Measurements from ENCODE around the gene FARS2.
A peak's percentile ranks its signal among the peaks of the same experiment; 100 is the strongest.
"Not testable (repeated sequence)": the region's sequence is repeated elsewhere in the genome, so short reads cannot be mapped to it uniquely, and the experiment has no call there.

FARS2 gene

DNA sequence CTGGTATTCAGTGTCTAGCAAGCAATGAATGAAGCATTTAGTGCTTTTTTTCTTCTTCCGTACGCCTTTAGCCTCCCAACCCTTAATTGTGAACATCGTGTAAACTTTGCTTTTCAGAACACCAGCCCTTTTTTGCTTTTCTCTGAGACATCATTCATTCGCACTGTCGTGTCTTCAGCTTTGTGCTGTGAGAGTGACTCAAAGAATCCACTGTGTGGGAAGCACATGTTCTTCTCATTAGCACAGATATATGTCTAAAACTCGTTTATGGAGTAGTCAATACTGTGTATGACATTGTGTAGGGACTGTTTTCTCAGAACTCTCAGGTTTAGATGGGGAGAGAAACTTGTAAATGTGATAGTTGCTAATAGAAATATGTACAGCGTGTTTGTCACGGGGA is 279.1 kb downstream of the FARS2 start:
- DNase-seq (ENCODE audit: low spot score): no peak

DNA sequence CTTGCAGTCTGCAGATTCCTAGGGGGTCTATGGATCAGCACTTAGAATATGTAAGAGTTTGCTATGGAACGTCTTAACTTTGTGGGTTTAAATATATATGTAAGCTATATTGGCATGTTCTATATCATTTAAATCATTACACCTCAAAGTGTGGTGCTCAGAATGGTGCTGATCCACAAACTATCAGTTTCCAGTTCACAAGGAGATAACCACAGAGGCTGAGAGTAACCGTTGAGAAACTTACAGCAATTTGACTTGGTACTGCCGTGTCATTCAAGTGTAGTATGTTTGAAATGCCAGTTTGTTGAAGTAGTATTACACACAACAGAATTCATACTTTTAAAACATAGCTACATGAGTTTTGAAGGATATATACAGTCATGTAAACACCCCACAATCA is 279.7 kb downstream of the FARS2 start:
- DNase-seq (ENCODE audit: low spot score): no peak

- DNase-seq (ENCODE audit: low spot score): peak; percentile 2
Measured at GRCh38 chr6:5541751-5542432, 280.6 kb downstream of the FARS2 start.

GRCh38 chr6:5547556-5547955 is 286.2 kb downstream of the FARS2 start:
- no peak for DNase-seq (ENCODE audit: low spot score)

DNA sequence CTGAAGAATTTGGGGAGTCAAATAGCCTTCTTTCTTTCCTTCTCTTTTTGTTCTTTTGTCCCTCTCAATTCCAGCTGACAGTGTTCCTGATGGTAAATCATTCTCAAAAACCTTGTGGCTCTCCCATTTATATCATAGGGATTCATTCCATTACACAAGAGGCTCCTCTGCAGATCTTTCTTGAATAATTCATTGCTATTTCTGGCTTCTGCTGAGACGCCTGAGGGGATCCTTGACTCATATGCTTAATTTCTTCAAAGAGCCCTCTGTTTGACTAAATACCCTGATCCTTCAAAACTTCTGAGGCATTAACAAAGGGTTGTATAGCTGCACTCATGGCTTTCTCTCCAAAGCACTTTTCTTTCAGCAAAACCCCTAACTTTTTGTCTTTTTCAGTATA is 289.3 kb downstream of the FARS2 start:
- DNase-seq (ENCODE audit: low spot score): no peak

- DNase-seq (ENCODE audit: low spot score): no peak
Measured at GRCh38 chr6:5552243-5552642, 290.9 kb downstream of the FARS2 start.

DNA sequence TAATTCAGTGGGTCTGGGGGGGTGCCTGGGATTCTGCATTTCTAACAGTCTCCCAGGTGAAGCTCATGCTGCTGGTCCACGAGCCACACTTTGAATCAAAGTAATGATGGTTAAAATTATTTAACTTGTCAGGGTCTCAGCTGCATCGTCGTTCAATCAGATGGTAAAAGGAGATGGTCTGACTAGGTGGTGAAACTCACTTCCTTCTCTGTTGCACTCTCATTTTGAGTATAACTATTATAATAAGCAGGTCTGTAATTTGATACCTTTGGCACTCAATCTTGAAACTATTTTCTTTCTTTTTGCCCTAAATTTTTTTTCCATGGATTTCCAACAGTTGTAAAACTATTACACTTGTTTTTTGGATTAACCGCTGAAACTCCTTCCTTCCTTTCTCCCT is 292.5 kb downstream of the FARS2 start:
- no peak for DNase-seq (ENCODE audit: low spot score)

GRCh38 chr6:5554226-5554625 is 292.9 kb downstream of the FARS2 start:
- no peak for DNase-seq (ENCODE audit: low spot score)

DNA sequence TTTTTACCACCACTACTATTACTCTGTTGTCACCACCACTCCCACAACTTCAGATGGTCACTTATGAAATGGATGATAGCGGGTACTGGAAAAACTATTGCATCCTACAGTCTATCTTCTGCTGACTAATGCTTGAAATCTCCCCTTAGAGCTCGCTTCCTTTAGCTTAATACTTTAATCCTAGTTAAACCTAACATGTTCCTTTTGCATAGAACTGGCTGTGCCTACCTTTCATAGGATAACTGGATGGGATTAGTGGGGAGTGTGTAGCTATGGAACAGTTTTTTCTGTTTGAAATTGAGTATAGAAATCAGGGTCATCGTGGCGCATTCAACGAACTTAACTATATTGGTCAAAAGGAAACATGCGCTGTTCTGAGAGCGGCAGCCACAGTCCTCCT is 294.7 kb downstream of the FARS2 start:
- no peak for DNase-seq (ENCODE audit: low spot score)

DNA sequence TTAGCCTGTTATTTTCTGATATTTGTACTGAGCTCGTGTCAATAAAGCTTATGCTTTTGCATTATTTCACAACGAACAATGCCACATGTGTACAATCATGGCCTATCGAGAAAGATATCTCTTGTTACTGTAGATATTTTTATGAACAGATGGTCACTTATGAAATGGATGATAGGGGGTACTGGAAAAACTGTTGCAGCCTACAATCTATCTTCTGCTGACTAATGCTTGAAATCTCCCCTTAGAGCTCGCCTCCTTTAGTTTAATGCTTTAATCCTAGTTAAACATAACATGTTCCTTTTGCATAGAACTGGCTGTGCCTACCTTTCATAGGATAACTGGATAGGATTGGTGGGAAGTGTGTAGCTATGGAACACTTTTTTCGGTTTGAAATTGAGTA is 296.2 kb downstream of the FARS2 start:
- DNase-seq (ENCODE audit: low spot score): no peak

GRCh38 chr6:5559651-5560050 is 298.3 kb downstream of the FARS2 start:
- DNase-seq (ENCODE audit: low spot score): no peak

DNA sequence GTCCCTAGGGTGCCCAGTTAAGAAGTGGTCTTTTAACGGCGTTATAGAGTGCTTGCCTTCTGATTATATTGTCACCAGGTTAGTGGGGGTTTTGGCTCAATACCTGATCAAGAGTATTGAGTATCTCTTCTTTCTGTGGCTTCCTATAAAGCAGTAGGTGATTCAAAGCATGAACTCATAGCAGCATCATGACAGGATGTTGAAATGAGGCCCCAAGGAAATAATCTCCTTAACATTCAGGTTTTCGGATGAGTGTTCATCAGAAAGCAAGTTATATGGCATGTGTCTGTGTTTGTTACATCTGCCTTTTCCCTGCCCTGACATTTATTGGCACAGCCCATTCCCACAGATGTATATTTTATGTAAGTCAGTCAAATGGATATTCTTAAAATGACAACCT is 301.0 kb downstream of the FARS2 start:
- no peak for DNase-seq (ENCODE audit: low spot score)

GRCh38 chr6:5563086-5563485 is 301.8 kb downstream of the FARS2 start:
- no peak for DNase-seq (ENCODE audit: low spot score)

DNA sequence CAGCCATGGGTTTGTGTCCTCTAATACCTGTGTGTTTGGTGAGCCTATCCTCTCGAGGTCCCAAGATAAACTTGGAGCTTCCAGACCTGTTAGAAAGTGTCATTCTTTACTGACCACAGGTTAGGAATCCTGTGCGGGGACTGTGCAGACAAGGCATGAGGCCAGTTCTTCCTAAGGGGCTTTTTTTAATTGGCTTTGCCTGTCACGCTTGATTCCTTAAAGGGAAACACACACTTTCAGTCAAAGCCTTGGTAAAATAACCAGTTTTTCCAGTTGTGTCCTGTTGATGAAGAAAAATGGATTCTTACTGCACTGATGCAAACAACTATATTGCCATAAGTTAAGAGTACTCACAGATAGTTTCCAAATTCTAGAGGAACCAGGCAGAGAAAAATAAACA is 303.4 kb downstream of the FARS2 start:
- DNase-seq (ENCODE audit: low spot score): not testable (repeated sequence)

GRCh38 chr6:5565971-5566370 is 304.7 kb downstream of the FARS2 start:
- no peak for DNase-seq (ENCODE audit: low spot score)

DNA sequence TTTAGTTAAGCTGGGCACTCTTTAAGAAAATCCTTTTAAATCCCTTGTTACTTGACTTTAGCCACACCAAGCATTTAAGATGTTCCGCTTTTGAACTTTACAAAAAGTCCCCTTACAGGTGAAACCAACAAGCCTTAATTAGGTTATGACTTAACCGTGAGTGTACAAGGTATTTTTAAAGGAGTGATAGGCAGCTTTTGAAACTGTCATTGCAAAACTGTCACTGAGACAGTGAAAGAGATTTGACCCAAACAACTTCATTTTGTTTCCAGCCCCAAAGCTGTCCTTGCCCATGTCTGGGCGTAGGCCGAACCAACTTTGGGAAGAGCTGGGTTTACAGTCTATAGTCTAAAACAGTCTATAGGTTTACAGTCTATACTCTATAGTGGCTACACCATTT is 305.4 kb downstream of the FARS2 start:
- DNase-seq (ENCODE audit: low spot score): no peak

GRCh38 chr6:5567352-5567751 is 306.0 kb downstream of the FARS2 start:
- DNase-seq (ENCODE audit: low spot score): peak; percentile 15

DNA sequence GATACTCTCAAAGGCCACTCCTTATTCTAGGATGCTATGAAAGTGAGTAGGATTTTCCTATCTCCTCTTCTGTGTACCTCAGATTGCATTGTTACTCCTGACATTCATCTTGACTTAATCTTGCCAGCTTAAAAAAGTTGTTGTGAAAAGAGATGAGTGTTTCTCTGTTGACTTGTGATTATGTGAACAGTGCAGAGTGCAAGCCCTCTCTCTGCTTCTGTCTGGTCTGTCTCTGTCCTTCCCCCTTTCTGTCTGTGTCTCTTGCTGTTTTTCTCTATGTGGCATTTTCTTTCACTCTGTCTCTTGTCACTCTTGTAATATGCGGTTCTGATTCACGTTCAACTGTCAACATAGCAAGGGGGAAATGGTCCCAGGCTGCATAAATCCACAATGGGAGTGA is 306.6 kb downstream of the FARS2 start:
- DNase-seq (ENCODE audit: low spot score): no peak

DNA sequence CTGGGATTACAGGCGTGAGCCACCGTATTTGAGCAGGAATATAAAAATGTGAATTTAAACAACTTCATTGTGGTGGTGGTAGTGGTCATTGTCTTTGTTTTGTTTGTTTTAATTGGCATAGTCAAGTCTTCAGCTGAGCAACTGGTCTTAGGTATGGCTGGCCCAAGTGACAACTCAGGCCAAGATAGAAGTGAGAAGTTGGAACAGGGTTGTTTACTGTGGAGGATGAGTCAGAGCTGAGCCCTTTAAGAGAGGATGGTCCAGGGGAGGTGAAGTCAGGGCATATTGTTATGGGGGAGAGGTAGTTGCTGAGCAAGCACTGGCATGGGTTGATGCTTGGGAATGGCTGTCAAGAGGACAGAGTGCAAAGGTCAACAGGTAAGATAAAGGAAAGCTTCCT is 308.2 kb downstream of the FARS2 start:
- DNase-seq (ENCODE audit: low spot score): no peak

GRCh38 chr6:5570641-5571040 is 309.3 kb downstream of the FARS2 start:
- no peak for DNase-seq (ENCODE audit: low spot score)

DNA sequence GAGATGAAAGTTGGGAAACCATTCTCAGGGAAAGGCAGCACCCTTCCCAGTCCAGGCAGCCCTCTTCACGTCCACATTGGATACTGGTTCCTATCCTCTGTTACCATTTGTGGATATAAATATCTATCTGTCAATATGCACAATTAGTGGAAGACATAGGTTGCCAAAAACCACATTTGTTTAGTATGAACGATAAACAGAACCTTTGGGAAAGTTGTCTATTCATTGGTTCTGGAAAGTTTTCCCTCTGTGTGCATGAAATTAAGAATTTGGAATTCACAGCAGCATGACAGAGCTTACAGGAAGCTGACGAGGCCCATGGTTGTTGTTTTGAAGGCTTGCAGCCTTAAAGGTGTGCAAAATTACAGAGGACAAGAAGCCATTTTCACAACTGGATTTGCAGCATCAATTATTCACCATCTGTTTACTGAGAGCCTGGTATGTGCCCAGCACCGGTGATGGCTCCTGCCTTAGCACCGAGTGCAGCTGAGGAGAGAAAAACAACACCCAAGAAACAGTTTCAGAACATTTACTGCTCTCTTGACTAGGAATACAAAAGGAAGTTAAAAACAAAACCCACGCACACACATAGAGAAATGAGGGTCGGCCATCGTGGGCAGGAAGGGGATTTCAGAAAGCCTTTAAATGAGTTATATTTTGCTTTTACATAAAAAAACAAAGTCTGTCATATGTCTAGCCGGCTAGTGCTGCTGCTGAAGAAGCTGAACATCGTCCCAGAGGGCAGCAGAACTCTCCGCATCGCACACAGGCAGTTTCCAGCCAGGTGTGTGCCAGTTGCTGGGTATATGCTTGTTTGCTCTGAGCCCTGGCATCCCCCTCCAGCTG is 319.6 kb downstream of the FARS2 start:
- DNase-seq (ENCODE audit: low spot score): no peak

- no peak for DNase-seq (ENCODE audit: low spot score)
Measured at GRCh38 chr6:5582762-5583161, 321.4 kb downstream of the FARS2 start.

DNA sequence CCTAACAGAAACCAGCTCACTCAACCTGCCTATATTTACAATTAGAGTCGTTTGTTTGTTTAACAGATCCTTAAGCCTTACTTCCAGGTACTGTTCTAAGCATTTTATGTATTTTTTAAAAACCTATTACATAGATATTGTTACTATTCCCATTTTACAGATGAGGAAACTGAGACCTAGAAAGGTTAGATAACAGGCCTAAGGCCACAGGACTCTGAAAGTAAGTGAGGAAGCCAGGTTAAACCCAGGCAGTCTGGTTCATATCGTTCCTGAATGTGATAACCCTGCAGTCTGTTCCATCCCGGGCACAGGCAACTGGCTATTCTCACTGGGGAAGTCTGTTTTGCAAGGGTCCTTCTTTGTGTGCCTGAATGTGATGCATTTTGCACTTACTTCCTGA is 322.2 kb downstream of the FARS2 start:
- no peak for DNase-seq (ENCODE audit: low spot score)

GRCh38 chr6:5584078-5584482 is 322.8 kb downstream of the FARS2 start:
- DNase-seq (ENCODE audit: low spot score): no peak
